Activated gamma-delta T cell treated with Interleukin-2 at 50 U/mL for 16 hours (primary cell): ENCODE results near the gene DNAI1.
A peak's percentile ranks its signal among the peaks of the same experiment; 100 is the strongest.
"Not testable (repeated sequence)": the region's sequence is repeated elsewhere in the genome, so short reads cannot be mapped to it uniquely, and the experiment has no call there.

Source experiments
- DNase-seq: peaks from one replicate; pipeline ENCODE4 v3.0.0-alpha.2; 2020

Gene DNAI1

DNA sequence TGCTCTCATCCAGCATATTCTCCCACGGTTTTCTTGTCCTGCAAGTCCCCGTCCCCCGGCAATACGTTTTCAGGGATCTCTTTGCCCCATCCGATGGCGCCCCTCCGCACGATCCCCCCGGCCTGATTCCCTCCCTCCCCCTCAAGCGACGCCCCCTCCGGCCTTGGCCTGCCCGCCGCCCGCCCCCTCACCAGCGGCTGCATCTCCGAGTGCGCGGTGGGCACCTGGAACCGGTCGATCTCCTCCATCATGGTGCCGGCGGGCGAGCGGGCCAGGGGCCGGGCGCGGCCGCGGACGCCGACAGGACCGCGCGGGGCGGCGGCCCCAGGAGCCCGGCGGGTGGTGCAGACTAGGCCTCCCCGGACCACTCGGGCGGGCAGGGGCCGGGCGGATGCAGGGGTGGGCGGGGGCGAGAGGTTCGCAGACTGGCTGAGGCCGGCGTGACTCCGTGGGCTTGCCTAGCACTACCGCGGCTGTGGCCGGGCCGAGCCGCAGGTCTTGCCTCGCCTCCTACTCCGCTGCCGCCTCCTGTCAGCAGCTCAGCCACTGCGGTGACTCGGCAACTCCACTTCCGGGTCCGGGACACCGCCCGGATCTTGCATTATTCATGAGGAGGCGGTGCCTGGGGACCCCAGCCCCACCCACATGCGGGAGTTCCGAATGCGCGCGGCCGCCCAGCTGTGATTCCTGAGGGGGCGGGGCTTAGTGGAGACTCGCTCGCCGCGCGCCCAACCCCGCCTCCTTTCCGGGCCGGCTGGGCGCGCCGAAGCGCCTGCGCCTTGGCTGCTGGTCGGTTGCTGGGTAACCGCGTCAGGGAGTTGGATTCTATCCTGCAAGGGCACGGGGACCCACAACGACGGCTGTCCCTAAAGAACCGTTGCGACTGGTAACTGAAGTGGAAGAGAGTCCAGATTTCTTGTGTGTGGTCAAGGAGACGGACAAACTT is at the start of gene DNAI1, which contains the start of gene FAM219A:
Gene DNAI1 (plus strand): TSS at position 793 of the 946 bp plus-strand sequence. CDS start 201 bp downstream, outside the sequence.
Gene FAM219A (minus strand): TSS at position 558 of the 946 bp plus-strand sequence. CDS start 307 bp downstream, at position 251.
- peak; percentile 99 for DNase-seq

DNA sequence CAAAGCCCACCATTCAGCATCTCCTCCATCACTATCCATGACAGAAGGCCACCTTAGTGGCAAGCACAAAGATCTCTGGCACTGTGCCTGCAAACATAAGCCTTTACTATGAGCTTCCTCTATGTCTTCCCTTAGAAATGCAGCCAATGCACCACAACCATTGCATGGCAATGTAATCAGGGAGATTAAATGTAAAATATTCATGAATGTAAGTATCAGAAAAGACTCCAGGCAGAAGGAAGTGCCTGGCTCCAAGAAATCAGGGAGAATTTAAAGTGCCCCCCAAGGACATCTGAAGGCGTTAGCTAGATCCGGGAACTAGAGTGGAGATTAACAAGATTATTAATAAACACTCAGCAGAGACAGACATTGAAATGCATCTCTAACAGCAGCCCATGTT is 49.5 kb upstream of the DNAI1 start:
- no peak for DNase-seq

DNA sequence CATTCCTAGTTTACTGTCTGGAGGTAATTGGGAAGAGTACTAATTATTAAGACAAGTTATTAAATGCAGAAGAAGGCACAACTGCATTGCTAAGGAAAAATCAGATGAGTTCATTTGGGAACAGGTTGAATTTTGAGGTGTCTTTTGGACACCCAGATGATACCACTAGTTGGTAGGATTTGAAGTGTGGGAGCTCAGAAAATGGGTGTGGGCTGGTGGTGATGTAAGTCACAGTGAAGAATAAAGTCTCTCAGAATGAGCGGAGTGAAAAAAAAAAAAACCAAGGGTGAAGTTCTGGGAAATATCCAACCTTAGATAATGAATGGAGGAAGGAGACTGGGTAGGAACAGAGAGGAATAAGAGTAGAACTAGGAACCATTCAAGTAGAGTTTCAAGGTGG is 46.3 kb upstream of the DNAI1 start:
- DNase-seq: no peak

DNA sequence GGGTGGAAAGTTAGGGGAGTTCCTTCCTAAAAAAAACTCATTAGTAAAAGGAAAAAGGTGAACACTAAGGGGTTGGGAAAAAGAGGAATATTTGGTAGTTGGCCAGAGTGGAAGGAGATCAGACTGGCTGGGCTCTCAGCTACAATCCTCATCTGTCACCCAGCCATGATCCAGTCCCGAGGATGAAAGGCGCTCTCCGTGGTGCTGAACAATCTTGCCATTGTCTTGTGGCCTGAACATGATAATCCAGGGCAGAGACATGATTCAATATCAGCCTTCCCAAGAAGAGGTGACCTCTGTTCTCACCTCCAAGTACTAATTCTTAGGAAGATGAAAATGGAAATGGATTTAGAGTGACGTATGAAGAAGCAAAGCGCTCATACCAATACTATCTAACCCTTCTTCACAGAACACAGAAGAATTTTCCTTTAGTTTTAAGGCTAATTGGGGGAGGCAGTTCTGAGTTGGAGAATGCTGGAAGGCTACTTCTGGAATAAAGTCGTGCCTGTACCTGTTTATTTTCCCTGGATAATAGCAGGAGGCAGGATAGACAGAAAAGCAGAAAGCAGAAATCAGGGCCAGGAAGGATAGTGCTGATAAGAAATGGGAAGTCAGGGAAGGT is 45.3 kb upstream of the DNAI1 start:
- DNase-seq: no peak

DNA sequence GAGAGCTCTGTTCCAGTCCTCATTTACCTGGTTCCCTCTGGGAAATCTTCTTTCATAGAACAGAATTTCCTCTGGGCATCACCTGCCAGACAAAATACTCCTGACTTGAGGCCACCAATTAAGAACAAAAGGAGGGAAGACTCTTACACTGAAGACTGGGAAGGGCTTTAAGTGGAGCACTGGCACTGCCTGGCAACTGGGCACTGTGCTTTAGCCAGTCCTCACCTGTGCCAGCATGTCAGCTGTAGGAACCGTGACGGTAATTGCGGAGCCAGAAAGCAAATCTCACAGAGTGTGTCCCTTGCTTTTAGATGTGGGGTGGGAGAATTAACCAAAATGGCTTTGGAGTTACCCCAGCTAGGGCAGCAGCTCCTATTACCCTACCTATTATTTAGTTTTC is 40.9 kb upstream of the DNAI1 start:
- no peak for DNase-seq

DNA sequence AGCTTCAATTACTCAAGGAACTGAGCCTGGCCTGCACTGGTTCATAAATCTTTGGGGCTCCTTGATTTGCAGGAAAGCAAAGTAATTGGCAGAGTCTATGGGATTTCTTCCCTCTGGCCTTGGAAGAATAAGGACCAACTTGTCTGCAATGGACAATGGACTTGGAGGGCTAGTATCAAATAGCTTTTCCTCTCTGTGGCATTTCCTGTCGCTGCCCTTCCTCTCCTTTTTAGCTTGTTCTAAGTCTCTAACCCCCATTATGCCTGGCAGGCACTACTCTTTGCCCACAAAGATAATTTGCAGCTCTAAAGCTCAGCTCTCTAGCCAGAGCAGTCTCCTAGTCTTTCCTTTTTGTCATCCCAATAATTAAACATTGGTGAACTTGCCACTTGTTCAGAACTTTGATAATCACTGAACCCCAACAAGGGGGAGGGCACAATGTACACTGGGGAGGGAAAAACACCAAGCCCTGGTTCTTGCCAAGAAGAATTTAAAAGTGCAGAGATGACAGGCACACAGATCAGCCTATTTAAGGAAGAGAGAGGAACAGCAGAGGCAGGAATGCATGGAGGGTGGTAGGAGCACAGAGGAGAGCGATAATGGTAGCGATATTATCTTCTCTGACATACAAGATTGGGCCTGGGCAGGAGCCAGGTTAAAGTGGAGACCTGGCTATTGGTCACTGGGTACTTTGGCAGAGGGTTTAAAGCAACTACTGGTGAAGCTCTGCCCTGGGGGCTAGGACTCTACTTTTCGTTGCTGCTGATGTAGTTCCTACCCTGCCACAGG is 38.7 kb upstream of the DNAI1 start:
- no peak for DNase-seq

DNA sequence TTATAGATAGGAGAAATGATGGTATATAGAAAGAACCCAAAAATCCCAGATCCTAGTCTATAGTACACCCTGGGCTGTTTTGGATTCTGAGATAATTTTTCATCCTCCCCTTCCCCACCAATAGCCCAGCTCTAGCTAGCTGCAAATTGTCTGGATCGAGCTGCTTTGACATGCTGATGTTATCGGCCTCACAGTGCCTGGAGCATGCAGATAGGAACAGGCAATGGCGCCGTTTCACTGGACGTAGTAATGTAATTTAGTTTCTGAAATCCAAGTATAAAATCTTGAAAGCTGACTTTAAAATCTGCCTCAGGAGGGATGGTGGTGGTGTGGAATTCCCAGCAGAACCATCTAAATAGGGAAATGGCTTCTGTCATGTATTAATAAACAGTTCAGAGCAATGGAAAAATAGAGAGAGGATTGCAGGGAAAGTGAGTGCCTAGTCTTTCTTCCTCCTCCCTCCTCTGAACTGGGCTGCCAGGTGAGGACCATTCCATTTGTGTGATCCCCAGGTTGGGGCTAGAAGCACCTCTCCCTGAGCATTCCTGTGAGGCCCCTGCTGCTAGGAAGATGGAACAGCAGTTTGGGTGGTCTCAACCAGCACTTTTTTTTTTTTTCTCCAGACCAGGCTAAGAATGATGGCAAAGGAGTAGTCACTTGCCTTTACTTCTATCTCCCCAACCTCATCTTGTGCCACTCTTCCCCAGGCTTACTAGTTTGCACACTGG is 32.1 kb upstream of the DNAI1 start:
- no peak for DNase-seq

DNA sequence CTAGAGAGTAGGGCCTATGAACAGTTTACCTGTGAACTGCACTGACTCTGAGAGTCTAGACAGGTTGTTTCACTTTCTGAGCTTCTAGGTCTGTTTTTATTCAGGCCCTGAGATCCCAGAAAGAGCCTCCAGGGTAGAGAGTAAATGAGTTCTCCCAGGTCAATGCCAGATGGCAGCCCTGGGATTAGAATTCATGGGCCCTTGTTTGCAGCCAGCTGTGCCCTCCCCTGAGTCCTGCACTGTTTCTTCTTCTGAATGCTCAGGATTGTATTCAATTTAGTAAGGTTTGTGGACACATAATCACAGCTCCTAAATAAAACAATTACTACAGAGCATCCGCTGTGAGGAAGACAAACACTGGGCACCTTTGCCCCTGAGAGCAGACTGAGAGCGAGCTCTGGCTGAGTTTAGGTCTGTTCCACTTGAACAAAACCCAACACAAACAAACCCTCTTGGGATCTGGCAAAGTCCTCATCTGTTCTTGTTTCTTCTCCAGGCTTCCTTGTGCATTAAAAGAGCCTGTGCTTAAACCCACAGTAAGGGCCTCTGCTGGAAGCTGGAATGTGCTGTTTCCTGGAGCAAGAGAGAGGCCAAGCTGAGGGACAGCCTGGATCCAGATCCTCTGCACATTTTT is 30.2 kb upstream of the DNAI1 start:
- DNase-seq: no peak

DNA sequence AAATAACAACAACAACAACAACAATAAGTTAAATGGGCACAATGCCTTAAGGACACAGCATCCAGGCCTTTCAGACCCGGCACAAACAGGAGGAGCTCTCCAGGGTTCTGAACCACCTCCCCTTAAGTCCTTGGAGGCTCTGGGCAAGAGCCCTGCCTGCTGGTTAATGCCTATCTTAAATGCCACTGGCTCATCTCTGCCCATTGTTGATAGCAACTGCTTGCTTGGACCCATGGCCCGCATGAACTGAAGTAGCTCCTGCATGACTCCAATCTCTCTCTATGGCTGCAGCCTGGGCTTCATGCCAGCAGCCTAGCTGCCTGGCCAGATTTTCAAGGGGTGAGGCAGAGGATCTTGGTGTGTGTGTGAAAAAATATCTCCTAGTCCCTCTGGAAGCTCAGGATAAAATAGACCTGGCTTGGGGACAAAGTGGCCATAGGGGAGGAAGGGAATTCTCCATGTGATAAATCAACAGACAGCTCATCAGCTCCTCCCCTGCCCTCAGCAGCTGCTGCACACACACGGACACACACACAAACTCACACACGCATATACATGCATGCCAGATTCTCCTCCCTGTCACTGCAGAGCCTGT is 27.7 kb upstream of the DNAI1 start:
- DNase-seq: no peak

DNA sequence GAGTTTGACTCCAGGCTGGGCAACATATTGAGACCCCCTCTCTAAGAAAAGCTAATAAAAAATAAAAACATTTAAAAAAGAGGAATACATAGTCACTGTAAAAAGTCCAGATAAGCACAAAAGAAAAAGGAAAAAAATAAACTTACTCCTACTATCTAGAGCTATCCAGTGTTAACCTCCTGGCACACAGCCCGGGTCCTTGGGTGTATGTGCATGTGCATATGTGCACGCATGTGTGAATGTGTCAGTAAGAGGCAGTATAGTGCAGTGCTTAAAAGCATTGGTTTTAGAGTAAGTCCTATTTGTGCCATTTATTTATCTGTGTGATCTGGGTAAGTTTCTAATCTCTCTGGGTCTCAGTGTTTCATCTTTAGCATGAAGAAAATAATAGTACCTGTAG is 26.9 kb upstream of the DNAI1 start:
- no peak for DNase-seq

DNA sequence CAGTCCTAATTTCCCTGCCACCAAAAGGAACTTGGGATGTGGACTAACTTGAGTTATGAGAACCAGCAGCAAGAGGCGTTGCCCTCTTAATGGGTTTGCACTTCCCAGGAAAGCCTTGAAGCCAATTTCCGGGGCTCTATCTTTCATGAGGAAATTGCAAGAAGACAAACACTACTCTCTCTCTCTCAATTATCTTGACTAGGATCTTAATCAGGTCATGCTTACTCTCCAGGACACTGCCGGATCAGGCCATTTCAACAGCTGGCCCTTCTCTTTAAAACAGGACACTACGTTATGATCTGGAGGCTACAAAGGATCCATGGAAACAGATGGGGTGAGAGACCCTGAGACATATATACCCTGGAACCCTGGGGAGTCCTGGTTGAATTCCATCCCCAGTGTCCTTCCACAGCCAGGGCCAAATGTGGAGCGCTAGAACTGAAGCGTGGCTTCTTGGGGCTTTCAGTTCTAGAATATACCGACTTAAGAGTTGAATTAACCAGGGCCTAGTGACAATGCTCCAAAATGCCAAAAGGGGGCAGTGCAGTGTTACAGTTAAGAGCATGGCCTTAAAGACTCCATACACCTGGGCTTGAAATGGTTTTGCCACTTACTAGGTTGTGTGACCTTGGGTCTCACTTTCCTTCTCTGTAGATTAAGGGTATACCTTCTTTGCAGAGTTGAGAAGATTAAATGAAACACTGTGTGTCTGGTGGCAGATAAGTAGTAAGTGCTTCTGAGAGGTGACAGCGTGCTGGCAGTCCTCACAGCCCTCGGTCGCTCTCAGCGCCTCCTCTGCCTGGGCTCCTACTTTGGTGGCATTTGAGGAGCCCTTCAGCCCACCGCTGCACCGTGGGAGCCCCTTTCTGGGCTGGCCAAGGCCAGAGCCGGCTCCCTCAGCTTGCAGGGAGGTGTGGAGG is 21.3 kb upstream of the DNAI1 start:
- peak; percentile 49 for DNase-seq

DNA sequence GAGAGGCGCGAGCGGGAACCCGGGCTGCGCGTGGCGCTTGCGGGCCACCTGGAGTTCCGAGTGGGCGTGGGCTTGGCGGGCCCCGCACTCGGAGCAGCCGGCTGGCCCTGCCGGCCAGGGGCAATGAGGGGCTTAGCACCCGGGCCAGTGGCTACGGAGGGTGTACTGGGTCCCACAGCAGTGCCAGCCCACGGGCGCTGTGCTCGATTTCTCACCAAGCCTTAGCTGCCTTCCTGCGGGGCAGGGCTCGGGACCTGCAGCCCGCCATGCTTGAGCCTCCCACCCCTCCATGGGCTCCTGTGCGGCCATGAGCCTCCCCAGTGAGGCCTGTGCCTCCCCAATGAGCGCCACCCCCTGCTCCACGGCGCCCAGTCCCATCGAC is 20.7 kb upstream of the DNAI1 start:
- not testable (repeated sequence) for DNase-seq

DNA sequence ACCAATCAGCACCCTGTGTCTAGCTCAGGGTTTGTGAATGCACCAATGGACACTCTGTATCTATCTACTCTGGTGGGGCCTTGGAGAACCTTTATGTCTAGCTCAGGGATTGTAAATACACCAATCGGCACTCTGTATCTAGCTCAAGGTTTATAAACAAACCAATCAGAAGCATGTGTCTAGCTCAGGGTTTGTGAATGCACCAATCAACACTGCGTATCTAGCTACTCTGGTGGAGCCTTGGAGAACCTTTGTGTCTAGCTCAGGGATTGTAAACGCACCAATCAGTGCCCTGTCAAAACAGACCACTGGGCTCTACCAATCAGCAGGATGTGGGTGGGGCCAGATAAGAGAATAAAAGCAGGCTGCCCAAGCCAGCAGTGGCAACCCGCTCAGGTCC is 20.1 kb upstream of the DNAI1 start:
- DNase-seq: not testable (repeated sequence)

DNA sequence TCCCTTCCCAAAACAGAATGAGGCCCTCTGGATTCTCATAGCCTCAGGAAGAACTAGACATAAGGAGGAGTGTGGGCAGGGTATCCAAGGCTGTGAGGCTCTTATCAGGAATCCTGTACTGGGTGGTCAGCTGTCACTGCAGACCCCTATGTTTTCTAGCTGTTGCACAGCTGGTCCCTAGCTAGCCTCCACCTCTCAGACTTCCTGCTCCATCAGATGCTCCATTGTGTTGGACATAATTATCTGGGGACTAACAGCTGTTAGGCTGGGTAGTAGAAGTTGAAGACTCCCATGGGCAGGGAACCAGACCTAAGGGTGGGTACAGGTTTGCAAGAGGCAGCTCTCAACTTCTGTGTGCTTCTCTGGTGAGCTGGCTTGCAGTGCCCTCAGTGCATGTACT is 18.6 kb upstream of the DNAI1 start:
- DNase-seq: no peak

DNA sequence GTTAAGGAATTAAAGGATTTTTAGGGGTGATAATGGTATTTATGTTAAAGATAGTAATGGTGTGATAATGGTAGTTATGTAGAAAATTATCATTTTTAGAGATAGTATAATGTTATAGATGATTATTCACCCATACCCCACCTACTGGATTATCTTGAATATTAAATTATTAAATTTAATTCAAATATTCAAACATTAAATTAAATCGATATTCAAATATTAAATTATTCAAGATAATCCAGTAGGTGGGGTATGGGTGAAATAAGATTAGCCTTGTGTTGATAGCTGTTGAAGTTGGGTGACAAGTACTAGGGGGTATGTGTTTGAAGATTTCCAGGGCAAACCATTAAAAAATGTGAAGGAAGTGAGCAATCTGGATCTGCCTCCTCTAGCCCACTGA is 15.8 kb upstream of the DNAI1 start:
- no peak for DNase-seq

DNA sequence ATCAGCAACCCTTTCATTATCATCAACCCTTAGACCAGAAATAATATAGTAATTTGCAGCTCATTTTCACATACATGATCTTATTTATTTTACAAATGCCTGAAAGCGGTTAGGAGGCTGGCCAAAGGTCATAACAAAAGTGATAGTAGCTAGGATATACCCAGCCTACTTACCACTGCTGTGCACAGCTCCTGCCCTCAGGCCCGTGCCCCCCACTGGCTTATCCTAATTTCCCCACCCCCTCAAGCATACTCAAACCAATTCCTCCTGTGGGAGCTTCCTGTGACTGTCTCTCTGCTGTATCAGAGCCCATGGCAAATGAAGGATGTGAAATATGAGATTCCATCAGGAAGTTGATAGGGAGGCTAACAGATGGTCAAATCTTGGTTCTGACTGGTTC is 15.1 kb upstream of the DNAI1 start:
- no peak for DNase-seq

DNA sequence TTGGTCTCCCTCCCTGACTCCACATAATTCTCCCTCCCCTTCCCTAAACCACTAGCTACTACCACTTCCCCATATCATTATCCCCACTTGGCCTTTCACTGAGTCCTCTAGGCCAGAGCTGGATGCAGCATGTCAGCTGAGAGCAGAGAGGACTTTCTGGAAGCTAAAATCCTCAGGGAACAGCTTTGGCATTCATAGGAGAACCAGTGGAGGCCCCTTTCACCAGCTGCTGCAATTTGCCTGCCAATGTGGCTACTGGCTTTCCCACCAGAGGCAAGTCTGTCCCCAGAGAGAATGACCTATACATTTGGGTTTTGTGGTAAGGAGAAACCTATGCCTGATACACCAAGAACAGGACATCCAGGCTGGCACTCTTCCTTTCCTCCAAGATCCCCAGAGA is 14.6 kb upstream of the DNAI1 start:
- DNase-seq: no peak

DNA sequence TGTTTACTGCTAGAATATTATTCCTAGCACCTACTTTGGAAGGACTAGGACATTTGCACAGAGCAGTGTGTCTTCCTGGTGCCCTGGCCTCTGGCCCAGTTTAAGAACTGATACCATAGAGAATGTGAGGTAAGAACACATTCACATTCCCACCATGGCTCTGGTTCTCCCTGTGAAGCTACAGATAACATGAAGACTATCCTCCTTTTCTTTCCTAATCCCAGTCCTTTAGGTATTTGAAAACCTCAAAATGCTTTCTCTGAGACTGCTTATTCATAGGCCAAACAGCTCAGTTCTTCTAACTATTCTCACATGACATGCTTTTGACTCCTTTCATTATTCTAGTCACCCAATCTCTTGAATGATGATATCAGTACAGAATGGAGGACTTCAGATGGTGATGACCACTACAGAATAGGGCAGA is 12.1 kb upstream of the DNAI1 start:
- DNase-seq: no peak

DNA sequence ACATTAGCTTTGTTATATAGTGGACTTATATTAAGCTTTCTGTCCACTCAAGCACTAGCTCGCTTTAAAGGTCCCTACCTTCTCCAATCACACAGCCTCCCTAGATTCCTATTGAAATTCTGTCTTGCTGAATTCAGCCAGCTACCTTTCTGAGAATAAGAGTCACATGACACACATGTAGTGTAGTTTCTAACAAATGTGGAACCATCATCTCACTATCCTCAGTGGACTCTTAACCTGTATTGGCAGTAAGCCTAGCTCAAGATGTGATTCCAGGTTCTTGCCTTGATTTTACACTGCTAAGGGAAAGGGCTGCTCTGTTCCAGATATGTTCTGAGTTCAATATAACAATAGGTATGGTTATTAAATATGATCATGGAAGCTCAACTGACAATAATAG is 11.7 kb upstream of the DNAI1 start:
- no peak for DNase-seq

DNA sequence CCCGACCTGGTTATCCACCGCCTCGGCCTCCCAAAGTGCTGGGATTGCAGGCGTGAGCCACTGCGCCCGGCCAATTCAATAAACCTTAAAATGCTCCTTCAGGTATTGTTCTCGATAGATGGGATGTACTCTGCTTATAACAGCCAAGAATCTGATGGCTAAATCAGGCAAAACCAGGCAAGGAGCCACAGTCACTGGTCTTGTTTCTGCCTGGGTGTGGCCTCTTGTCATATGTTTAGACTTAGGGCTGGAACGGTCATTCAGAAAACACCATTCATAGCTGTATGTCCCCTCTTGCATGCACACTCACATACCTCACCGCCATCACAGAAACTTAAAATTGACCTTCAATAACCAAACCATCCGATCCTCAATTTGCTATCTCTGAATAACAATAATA is 8.0 kb upstream of the DNAI1 start:
- DNase-seq: no peak

DNA sequence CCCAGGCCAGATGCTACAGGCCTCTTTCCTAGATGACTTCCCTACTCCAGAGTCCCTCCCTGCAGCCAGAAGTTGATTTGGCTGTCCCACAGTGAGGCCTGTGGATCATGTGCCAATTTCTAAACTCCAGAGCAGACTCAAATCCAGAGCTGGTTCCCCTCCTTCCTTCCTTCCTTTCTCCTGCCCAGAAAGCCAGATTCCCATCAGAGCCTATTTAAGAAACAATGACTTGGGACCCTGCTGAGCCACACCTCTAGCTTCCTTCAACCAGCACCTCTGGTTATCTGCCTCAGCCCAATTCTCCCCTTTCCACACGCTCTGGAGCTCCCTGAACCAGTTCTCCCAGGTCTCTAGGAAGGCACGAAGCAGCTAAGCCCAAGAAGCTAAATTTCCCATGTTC is 7.5 kb upstream of the DNAI1 start:
- DNase-seq: no peak
